Activated CD4-positive, alpha-beta T cell treated with anti-CD3 and anti-CD28 coated beads for 36 hours (primary cell): Measurements from ENCODE around the gene PIK3CD. TPM values are rescaled to one million over a fixed set of nuclear protein-coding genes. Genes with fewer than 3 reads are reported as not detected.

Experiments used
- ATAC-seq: fragments of 200-7000 bp; cut with Tn5 transposase; one replicate; pipeline ENCODE4 v1.10.0; 2021; ENCODE audit warnings: mild to moderate bottlenecking, moderate library complexity
- CTCF ChIA-PET: fragments of 350-600 bp; sonication (Branson Sonifier 250); formaldehyde crosslinking; loops from one replicate; lab custom pipeline; 2021; ENCODE audit warnings: antibody characterized with exemption; lab: Charles Lee
- POLR2A ChIA-PET: fragments of 350-600 bp; sonication (Branson Sonifier 250); formaldehyde crosslinking; loops from one replicate; lab custom pipeline; 2021; ENCODE audit warnings: antibody characterized with exemption, inconsistent platforms; lab: Charles Lee
- DNase-seq: peaks from one replicate; pipeline ENCODE4 v3.0.0-alpha.2; 2020
- H3K27ac Mint-ChIP-seq: one replicate; pipeline ENCODE4 v1.8.0; 2021; ENCODE audit warnings: mixed read lengths
- H3K27me3 Mint-ChIP-seq: one replicate; pipeline ENCODE4 v1.8.0; 2021; ENCODE audit warnings: mixed read lengths
- H3K36me3 Mint-ChIP-seq: one replicate; pipeline ENCODE4 v1.8.0; 2021; ENCODE audit warnings: low read depth, mixed read lengths
- H3K4me1 Mint-ChIP-seq: one replicate; pipeline ENCODE4 v1.8.0; 2021; ENCODE audit warnings: mixed read lengths
- H3K4me3 Mint-ChIP-seq: one replicate; pipeline ENCODE4 v1.8.0; 2021; ENCODE audit warnings: mild to moderate bottlenecking, moderate library complexity, mixed read lengths
- H3K9me3 Mint-ChIP-seq: one replicate; pipeline ENCODE4 v1.8.0; 2021; ENCODE audit warnings: low read depth, mixed read lengths
- intact Hi-C, 2 experiments: fragments of 100-400 bp; cut with DNase I in 1 of 2; cut with micrococcal nuclease in 1 of 2; formaldehyde crosslinking; loops; one replicate each; pipeline versions ENCODE4 v1.14.2 to v1.15.1; 2022 to 2024; cut with DNase I, micrococcal nuclease
- total RNA-seq, 2 experiments: library from RNA; stranded (reverse); gene quantifications; one replicate each; pipeline ENCODE4 v1.2.3, GENCODE V29; 2021

Gene PIK3CD
- total RNA-seq, 2 experiments from 2014 or later = 96.4 to 114 TPM

DNA sequence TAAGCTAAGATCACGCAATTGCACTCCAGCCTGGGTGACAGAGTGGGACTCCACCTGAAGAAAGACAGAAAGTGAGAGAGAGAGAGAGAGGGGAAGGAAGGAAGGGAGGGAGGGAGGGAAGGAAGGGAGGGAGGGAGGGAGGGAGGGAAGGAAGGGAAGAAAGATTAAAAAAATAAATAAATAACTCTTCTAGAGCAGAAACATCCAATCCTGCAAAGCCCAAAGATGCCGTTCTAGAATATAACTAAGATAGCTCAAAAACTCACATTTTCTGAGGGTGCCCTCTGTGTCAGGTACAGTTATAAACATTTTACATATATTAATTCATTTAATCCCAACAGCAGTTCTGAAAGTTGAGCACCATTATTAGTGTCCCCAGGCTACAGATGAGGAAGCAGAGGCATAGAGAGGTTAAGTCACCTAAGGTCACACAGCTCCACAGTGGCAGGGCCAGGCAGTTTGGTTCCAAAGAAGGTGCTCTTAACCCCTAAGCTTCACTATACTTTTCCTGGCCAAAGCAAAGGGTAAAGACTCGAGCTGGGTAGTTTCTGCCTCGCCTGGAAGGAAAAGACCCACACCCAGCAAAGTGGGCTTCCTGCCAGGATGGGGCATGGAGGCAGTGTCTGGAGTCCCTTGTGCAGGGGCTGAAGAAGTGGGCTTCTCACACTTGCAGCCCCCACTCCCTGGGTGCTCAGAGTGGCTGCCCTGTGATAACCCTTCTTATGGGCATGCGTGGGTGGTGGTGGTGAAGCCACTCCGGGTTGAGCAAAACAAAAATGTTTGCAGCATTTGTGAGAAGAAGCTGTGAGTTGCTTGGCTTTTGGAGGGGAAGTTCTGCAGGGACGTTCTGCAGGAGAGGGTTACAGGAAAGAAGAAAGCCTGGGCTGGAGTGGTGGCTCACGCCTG is 7.9 kb upstream of the PIK3CD start:
- intact Hi-C loops = no loop called here
- no peak overlapping the region for H3K4me3 Mint-ChIP-seq
- POLR2A ChIA-PET = interaction anchor here (0.6 to 2.1 kb wide), 5 partner anchors 13 to 222 kb away, joined by 3 to 6 read pairs (median 4); no protein-coding TSS in a partner anchor

DNA sequence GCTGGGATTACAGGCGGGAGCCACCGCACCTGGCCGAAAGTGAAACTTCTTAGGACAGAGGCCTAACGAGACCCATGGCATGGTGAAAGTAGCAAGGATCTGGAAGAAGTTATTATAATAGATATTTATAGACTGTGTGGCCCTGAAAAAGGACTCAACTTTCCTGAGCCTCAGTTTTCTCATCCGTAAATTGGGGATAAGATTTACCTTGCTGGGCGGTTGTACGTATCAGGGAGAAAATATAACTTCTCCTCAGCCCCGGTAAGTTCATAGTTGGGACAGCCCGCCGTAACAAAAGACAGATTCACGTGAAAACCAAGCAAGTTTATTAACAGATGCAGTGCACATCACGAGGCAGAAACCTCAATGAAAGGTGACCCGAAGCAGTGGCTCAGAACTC is 5.5 kb upstream of the PIK3CD start:
- no peak for ATAC-seq
- peaks cover 50% of the 10 kb centered on the region for H3K4me1 Mint-ChIP-seq
- intact Hi-C loops = no loop called here

More for the DNA sequence above, 7.9 kb upstream of the PIK3CD start:
- Mint-ChIP-seq H3K27ac (peak overlapping the region; percentile 59), H3K36me3 (peaks cover 21% of the 10 kb centered on the region), H3K27me3 (no peaks in the 10 kb centered on the region), H3K4me1 (peaks cover 60% of the 10 kb centered on the region), H3K9me3 (no peaks in the 10 kb centered on the region)
- peak; percentile 60 for ATAC-seq
- CTCF ChIA-PET = interaction anchor here (0.5 to 3.5 kb wide), 6 partner anchors 9 to 115 kb away, joined by 3 to 24 read pairs (median 4); no protein-coding TSS in a partner anchor
- DNase-seq = peak; percentile 55

DNA sequence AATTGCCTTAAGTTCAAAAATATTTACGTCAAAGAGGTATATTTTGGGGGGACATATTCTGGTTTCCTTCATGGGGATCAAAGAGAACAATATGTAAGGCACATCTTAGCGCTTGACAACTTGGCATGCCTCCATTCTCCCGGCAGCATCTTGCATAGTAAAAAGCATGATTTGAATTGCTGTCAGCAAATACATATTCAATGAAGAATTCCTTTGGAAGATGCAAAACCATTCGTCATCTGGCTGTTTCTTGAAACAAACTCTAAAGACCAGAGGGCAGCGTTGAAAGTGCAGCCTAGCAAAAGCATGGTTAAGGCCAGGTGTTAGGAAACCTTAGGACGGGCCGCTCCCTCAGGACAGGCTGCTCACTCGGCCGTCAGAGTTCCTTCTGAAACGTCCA is 3.4 kb upstream of the PIK3CD start:
- no peaks in the 10 kb centered on the region for H3K27me3 Mint-ChIP-seq
- H3K36me3 Mint-ChIP-seq = peaks cover 7% of the 10 kb centered on the region
- ChIA-PET CTCF (interaction anchor here (1.8 kb wide), 1 partner anchor 10 kb away, joined by 7 read pairs; no protein-coding TSS in a partner anchor), POLR2A (interaction anchor here (0.5 kb wide), 1 partner anchor 17 kb away, joined by 7 read pairs; no protein-coding TSS in a partner anchor)
- intact Hi-C loops = no loop called here
- DNase-seq = no peak
- H3K27ac Mint-ChIP-seq = no peak overlapping the region
- H3K9me3 Mint-ChIP-seq = no peaks in the 10 kb centered on the region
- ATAC-seq = no peak
- H3K4me1 Mint-ChIP-seq = peaks cover 42% of the 10 kb centered on the region
- H3K4me3 Mint-ChIP-seq = no peak overlapping the region

More for the DNA sequence above, 5.5 kb upstream of the PIK3CD start:
- Mint-ChIP-seq H3K4me3 (no peak overlapping the region), H3K27ac (no peak overlapping the region), H3K36me3 (peaks cover 8% of the 10 kb centered on the region), H3K9me3 (no peaks in the 10 kb centered on the region), H3K27me3 (no peaks in the 10 kb centered on the region)
- POLR2A ChIA-PET = no interaction called here
- CTCF ChIA-PET = interaction anchor here (1.8 kb wide), 1 partner anchor 8 kb away, joined by 7 read pairs; no protein-coding TSS in a partner anchor
- no peak for DNase-seq

DNA sequence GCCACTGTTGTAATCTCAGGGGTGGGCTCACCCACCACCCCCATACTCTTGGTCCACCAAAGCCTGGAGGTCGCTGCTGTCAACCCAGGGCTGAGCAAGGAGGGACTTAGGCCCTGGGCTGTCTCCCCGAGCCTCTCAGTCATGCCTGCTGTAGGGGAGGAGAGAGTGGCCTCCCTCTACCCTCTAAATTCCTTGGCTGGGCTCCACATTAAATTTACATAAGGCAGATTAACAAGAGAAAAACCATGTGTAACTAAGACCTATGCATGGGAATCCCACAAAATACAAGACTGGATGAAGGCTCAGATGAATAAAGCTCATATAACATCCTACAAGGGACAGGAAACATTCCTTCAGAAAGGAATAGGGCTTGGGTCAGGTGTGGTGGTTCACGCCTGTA is 1.8 kb upstream of the PIK3CD start:
- no peak for ATAC-seq
- Mint-ChIP-seq H3K4me3 (peak overlapping the region; percentile 98), H3K36me3 (peaks cover 18% of the 10 kb centered on the region), H3K4me1 (peaks cover 42% of the 10 kb centered on the region), H3K9me3 (no peaks in the 10 kb centered on the region), H3K27ac (no peak overlapping the region), H3K27me3 (no peaks in the 10 kb centered on the region)
- POLR2A ChIA-PET = interaction anchor here (0.7 kb wide), 1 partner anchor 723 kb away, joined by 3 read pairs; no protein-coding TSS in a partner anchor
- intact Hi-C loops = loop anchor here in 1 of 2 experiments (5.0 to 10.0 kb wide), 4 partner anchors 367 to 1252 kb away; partner anchors contain the start of gene ENO1
- no peak for DNase-seq
- CTCF ChIA-PET = interaction anchor here (0.6 to 9.2 kb wide), 3 partner anchors 21 to 75 kb away, joined by 3 to 100 read pairs (median 3); no protein-coding TSS in a partner anchor

DNA sequence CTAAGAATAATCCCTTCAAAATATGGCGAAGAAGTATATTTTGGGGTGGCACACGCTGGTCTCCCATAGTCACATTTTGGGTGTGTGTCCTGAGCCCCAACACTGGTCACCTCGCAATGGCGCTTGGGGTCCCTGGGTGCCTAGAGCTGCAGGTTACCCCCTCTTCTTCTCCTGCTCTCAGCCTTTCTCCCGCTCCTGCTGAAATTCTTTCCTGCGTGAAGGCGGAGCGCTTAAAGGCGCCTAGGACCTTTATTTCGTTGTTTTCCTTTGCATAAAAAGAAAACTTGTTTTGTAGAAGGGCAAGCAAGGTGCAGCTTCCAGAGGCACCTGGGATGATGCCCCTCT is 339 bp upstream of the PIK3CD start:
- intact Hi-C loops = loop anchor here (1.0 to 10.0 kb wide), 5 partner anchors 77 to 1254 kb away; partner anchors contain the start of gene ENO1 (in 1 of the 2)
- ChIA-PET POLR2A (interaction anchor here (5.8 kb wide), 1 partner anchor 21 kb away, joined by 49 read pairs; no protein-coding TSS in a partner anchor), CTCF (interaction anchor here (0.5 to 9.2 kb wide), 5 partner anchors 23 to 220 kb away, joined by 3 to 100 read pairs (median 3); no protein-coding TSS in a partner anchor)
- ATAC-seq (no peak), DNase-seq (no peak)
- Mint-ChIP-seq H3K36me3 (peaks cover 22% of the 10 kb centered on the region), H3K9me3 (no peaks in the 10 kb centered on the region), H3K4me1 (peaks cover 49% of the 10 kb centered on the region), H3K4me3 (peak overlapping the region; percentile 98), H3K27me3 (no peaks in the 10 kb centered on the region), H3K27ac (peak overlapping the region; percentile 98)

DNA sequence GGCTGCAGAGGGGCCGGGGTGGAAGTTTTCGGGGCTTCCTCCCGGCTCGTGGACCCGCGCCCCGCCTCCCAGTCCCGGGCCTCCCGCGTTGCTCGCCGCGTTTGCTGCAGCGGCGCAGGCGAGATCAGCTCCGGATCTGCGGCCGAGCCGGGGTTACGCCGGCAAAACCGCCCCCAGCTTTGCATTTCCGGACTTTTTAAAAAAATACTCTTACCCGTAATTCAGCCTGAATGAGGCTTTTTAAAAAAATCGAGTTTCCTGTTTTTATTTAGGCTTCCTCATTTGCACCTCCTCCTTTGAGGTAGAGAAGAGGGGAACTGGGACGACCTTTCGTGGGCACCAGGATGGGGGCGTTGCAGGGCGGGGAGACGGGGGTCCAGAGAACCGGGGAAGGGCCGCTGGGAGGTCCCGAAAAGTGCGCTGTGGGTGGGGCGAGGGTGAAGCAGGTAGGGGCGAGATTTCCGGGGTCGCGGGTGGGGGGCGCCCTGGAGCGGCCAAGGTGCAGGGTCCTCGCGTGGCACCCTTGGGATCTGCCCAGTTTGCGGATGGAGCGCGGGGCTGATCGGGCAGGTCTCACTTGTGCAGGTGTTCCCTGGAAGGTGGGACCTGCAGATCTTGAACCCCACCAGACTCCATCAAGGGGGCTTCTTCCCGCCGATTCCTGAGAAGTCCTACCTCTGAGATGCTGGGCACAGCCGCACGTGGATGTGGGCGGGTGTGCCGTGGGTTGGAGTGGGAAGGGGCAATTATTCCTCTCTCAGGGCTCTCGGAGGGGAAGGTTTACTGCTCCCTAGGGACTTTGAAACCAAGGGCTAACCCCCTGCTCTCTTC is 1.1 kb downstream of the PIK3CD start:
- Mint-ChIP-seq H3K4me1 (peaks cover 56% of the 10 kb centered on the region), H3K27me3 (no peaks in the 10 kb centered on the region)
- POLR2A ChIA-PET = interaction anchor here (0.6 to 5.8 kb wide), 5 partner anchors 16 to 747 kb away, joined by 3 to 49 read pairs (median 4); no protein-coding TSS in a partner anchor

DNA sequence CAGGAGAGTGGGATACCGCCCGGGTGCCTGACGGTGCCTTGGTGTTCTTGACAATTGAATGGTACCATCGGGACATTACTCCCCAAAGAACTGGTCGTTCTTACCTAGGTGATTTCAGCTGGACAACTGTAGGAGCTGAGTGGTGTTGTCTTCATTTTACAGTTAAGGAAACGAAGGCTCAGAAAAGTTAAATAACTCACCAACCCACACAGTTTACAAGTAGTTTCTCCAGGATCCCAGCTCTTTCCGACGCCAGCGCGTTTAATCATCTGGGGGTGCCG is 1.6 kb downstream of the PIK3CD start:
- intact Hi-C loops = loop anchor here in 1 of 2 experiments (5.0 to 10.0 kb wide), 4 partner anchors 371 to 1256 kb away; partner anchors contain the start of gene ENO1
- peaks cover 61% of the 10 kb centered on the region for H3K4me1 Mint-ChIP-seq
- ATAC-seq = no peak
- no peaks in the 10 kb centered on the region for H3K9me3 Mint-ChIP-seq
- H3K4me3 Mint-ChIP-seq = peak overlapping the region; percentile 98
- ChIA-PET CTCF (interaction anchor here (0.6 to 9.2 kb wide), 11 partner anchors 12 to 215 kb away, joined by 3 to 100 read pairs (median 4); no protein-coding TSS in a partner anchor), POLR2A (interaction anchor here (0.6 to 5.8 kb wide), 5 partner anchors 15 to 746 kb away, joined by 3 to 49 read pairs (median 4); no protein-coding TSS in a partner anchor)
- H3K36me3 Mint-ChIP-seq = peaks cover 24% of the 10 kb centered on the region
- peak overlapping the region; percentile 99 for H3K27ac Mint-ChIP-seq
- no peak for DNase-seq
- H3K27me3 Mint-ChIP-seq = no peaks in the 10 kb centered on the region

More for the DNA sequence above, 1.1 kb downstream of the PIK3CD start:
- Mint-ChIP-seq H3K9me3 (no peaks in the 10 kb centered on the region), H3K4me3 (peak overlapping the region; percentile 98), H3K36me3 (peaks cover 23% of the 10 kb centered on the region), H3K27ac (peak overlapping the region; percentile 99)
- intact Hi-C loops = loop anchor here in 1 of 2 experiments (1.0 to 10.0 kb wide), 5 partner anchors 65 to 1255 kb away; partner anchors contain the start of gene ENO1
- CTCF ChIA-PET = interaction anchor here (0.6 to 9.2 kb wide), 11 partner anchors 12 to 216 kb away, joined by 3 to 100 read pairs (median 4); no protein-coding TSS in a partner anchor
- peak; percentile 75 for DNase-seq
- ATAC-seq = no peak

DNA sequence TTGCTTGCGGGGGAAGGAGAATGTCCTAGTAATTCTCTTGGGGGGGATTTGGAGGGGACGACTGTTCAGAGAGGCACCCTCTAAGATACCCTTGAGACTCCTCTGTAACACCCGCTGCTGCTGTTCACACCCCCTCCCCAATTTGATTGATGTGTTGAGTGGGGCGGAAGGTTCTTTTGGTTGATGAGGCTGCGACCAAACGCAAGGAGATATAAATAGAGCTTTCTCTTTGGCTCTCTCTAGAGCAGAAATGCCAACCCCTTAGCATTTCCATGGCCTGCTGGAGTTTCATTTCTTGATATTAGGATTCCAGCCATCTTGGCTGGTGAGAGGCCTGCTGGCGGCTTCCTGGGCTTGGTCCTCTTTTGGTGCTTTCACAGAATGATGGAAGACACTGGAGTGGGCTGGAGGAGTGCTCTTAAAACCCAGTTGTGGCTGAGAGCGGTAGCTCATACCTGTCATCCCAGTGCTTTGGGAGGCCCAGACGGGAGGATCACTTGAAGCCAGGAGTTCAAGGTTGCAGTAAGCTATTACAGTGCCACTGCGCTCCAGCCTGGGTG is 2.0 kb downstream of the PIK3CD start:
- peak; percentile 71 for DNase-seq
- Mint-ChIP-seq H3K4me1 (peaks cover 65% of the 10 kb centered on the region), H3K36me3 (peaks cover 26% of the 10 kb centered on the region), H3K27me3 (no peaks in the 10 kb centered on the region), H3K27ac (peak overlapping the region; percentile 99), H3K9me3 (no peaks in the 10 kb centered on the region), H3K4me3 (peak overlapping the region; percentile 98)
- ATAC-seq = peak; percentile 20
- POLR2A ChIA-PET = interaction anchor here (0.6 to 5.8 kb wide), 9 partner anchors 13 to 746 kb away, joined by 3 to 49 read pairs (median 4); no protein-coding TSS in a partner anchor
- intact Hi-C loops = loop anchor here in 1 of 2 experiments (1.0 to 10.0 kb wide), 5 partner anchors 257 to 1256 kb away; partner anchors contain the start of genes CTNNBIP1 and ENO1
- CTCF ChIA-PET = interaction anchor here (0.6 to 9.2 kb wide), 14 partner anchors 11 to 775 kb away, joined by 3 to 100 read pairs (median 4); no protein-coding TSS in a partner anchor

DNA sequence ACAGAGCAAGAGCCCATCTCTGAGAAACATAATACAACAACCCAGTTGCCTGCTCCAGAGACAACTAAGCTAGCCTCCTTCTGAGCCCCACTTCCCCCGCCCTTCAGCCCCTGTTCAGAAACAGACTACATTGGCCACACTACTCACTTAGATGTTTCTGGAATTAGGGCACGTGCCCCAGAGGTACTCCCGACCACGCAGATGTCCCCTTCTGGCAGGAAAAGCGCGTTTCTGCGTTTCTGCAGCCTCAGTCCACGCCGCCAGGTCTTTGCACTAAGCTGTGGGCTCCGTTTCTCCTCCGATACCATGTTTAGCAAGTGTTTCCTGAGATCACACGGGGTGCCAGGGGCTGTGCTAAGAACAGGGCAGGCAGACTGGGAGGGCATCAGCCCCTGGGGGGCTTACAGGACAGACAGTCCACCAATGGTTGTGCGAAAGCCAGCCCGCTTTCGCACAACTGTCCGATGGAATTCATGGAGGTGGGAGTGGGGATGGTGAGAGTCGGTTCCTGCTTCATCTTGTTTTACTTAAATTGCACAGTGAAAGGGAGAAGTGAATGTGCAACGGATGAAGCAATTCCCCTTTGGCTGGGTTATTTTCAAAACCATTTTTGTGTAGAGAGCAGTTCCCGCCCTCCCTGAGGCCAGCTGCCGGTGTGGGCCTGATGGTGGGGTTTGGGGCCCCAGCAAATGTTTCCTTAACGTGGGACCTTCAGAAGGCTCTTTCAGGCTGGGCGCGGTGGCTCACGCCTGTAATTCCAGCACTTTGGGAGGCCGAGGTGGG is 2.7 kb downstream of the PIK3CD start:
- peak overlapping the region; percentile 98 for H3K4me3 Mint-ChIP-seq
- peak overlapping the region; percentile 99 for H3K27ac Mint-ChIP-seq
- intact Hi-C loops = loop anchor here in 1 of 2 experiments (1.0 to 10.0 kb wide), 5 partner anchors 256 to 1257 kb away; partner anchors contain the start of genes CTNNBIP1 and ENO1
- H3K36me3 Mint-ChIP-seq = peaks cover 26% of the 10 kb centered on the region
- H3K27me3 Mint-ChIP-seq = no peaks in the 10 kb centered on the region
- no peaks in the 10 kb centered on the region for H3K9me3 Mint-ChIP-seq
- DNase-seq = peak; percentile 63
- peaks cover 71% of the 10 kb centered on the region for H3K4me1 Mint-ChIP-seq
- ATAC-seq = peak; percentile 20
- CTCF ChIA-PET = interaction anchor here (0.6 to 9.2 kb wide), 13 partner anchors 10 to 774 kb away, joined by 3 to 100 read pairs (median 4); no protein-coding TSS in a partner anchor
- POLR2A ChIA-PET = interaction anchor here (0.6 to 5.8 kb wide), 9 partner anchors 11 to 74 kb away, joined by 3 to 49 read pairs (median 4); no protein-coding TSS in a partner anchor
